Tibial nerve (tissue), 4 donors: ENCODE results near the gene TMEM147. TPM values are rescaled to one million over a fixed set of nuclear protein-coding genes. Genes with fewer than 3 reads are reported as not detected.

Experiments used
- DNase-seq, 2 donors: peaks; one replicate each; pipeline ENCODE4 v3.0.0-alpha.2; 2019; ENCODE audit warnings: low spot score in 2 of 2
- H3K27ac ChIP-seq, 4 donors: fragments of 200-600 bp; sonication (generic) in 3 of 4; one replicate each; pipeline ENCODE4 v1.5.1; 2017 to 2019; ENCODE audit warnings: mild to moderate bottlenecking in 1 of 4
- H3K27me3 ChIP-seq, 2 donors: fragments of 200-600 bp; sonication (generic) in 1 of 2; one replicate each; pipeline versions ENCODE4 v1.5.1 to v1.6.0; 2017 to 2019
- H3K36me3 ChIP-seq, 3 donors: fragments of 200-600 bp; sonication (generic); one replicate each; pipeline ENCODE4 v1.5.1; 2018 to 2019
- H3K4me1 ChIP-seq, 4 donors: fragments of 200-600 bp; sonication (generic) in 3 of 4; one replicate each; pipeline ENCODE4 v1.5.1; 2017 to 2019
- H3K4me3 ChIP-seq, 4 donors: fragments of 200-600 bp; sonication (generic) in 3 of 4; one replicate each; pipeline ENCODE4 v1.5.1; 2017 to 2019; ENCODE audit warnings: mild to moderate bottlenecking in 1 of 4, moderate library complexity in 1 of 4
- H3K9me3 ChIP-seq, 4 donors: fragments of 200-600 bp; sonication (generic) in 3 of 4; one replicate each; pipeline ENCODE4 v1.5.1; 2017 to 2019
- EP300 ChIP-seq, 2 donors: sonication (generic); formaldehyde crosslinking; IDR thresholded peaks; one replicate each; pipeline ENCODE4 v1.6.1; 2017; ENCODE audit warnings: antibody characterized with exemption in 2 of 2, mild to moderate bottlenecking in 1 of 2
- POLR2A ChIP-seq, 2 donors: fragments of 450-650 bp; IDR thresholded peaks; one replicate each; pipeline ENCODE4 v1.6.1; 2017; ENCODE audit warnings: antibody characterized with exemption in 2 of 2, mild to moderate bottlenecking in 2 of 2, moderate library complexity in 2 of 2
- WGBS, 2 donors: methylation state at CpG; one replicate each; pipeline ENCODE4 v1.1.5; 2018; 5-methylcytosine and 5-hydroxymethylcytosine counted together
- total RNA-seq, 4 donors: library from RNA; depleted of rRNA; stranded (reverse); fragments of >200 nt; gene quantifications; one replicate each; pipeline ENCODE4 v1.1.0, GENCODE V29; 2016
- TF ChIP-seq, protein P1 (sequence below), 5 experiments: fragments of 200-600 bp in 3 of 5; fragments of 450-650 bp in 2 of 5; sonication (generic) in 3 of 5; IDR thresholded peaks; one replicate each; pipeline ENCODE4 v1.5.1; 2016 to 2019; ENCODE audit warnings: antibody characterized with exemption in 5 of 5, mild to moderate bottlenecking in 3 of 5, moderate library complexity in 2 of 5

The TMEM147 gene
- total RNA-seq, 4 donors from 2014 or later: 63.8 to 103 (median 68.2) TPM

DNA sequence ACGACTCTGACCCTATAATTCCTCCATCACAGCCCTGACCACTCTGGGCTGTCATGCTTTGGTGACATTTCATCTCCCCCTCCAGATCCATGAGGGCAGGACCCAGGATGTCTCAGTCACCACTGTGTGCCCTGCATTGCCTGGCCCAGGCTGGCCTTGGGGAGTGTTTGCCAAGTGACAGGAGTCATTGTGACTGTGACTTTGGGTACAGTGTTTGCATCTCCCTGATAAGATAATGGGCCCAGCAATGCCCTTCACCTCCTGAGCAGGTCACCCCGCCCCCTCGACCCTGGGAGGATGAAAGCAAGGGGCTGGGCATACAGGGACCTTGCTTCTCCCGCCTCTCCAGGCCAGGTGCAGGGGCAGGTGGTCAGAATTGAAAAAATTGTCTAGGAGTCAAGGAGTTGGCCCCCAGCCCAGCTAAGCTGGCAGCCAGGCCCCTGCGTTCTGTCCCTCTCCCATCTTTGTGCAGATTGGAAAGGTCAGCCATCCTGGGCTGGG lies 23.9 kb downstream of the TMEM147 start:
- Histone ChIP-seq H3K9me3 (no peaks in the 10 kb centered on the region), H3K27ac (no peak overlapping the region), H3K4me3 (no peak overlapping the region), H3K27me3 (peaks cover 0 to 7% of the 10 kb centered on the region in 2 donors), H3K4me1 (no peaks in the 10 kb centered on the region), H3K36me3 (no peaks in the 10 kb centered on the region)
- no peak for TF ChIP-seq POLR2A (IDR thresholded peaks at IDR 0.05)
- TF ChIP-seq, protein P1, sequence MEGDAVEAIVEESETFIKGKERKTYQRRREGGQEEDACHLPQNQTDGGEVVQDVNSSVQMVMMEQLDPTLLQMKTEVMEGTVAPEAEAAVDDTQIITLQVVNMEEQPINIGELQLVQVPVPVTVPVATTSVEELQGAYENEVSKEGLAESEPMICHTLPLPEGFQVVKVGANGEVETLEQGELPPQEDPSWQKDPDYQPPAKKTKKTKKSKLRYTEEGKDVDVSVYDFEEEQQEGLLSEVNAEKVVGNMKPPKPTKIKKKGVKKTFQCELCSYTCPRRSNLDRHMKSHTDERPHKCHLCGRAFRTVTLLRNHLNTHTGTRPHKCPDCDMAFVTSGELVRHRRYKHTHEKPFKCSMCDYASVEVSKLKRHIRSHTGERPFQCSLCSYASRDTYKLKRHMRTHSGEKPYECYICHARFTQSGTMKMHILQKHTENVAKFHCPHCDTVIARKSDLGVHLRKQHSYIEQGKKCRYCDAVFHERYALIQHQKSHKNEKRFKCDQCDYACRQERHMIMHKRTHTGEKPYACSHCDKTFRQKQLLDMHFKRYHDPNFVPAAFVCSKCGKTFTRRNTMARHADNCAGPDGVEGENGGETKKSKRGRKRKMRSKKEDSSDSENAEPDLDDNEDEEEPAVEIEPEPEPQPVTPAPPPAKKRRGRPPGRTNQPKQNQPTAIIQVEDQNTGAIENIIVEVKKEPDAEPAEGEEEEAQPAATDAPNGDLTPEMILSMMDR (IDR thresholded peaks at IDR 0.05): no peak
- no peak for TF ChIP-seq EP300 (IDR thresholded peaks at IDR 0.05)
- 51 to 59% methylated on average over 2 to 5 of the region's 5 CpGs for WGBS, 2 donors
- no peak for DNase-seq

DNA sequence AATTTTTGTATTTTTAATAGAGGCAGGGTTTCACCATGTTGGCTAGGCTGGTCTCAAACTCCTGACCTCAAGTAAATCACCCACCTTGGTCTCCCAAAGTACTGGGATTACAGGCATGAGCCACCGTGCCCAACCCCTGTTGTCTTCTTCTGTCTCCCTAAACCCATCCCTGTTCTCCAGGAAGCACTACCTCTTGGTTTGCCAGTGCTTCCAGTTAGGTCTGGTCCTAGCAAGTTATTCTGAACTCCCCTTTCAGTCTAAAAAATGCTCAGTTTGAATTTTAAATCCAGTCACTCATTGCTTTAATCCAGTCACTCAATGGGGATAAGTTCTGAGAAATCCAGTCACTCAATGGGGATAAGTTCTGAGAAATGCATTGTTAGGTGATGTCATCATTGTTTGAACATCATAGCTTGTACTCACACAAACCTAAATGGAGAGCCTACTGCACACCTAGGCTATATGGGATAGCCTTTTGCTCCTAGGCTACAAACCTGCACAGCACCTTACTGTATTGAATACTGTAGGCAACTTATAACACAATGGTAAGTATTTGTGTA lies 26.1 kb downstream of the TMEM147 start:
- DNase-seq: no peak
- Histone ChIP-seq H3K36me3 (no peaks in the 10 kb centered on the region), H3K27me3 (peaks cover 0 to 7% of the 10 kb centered on the region in 2 donors), H3K4me3 (no peak overlapping the region), H3K4me1 (no peaks in the 10 kb centered on the region), H3K27ac (no peak overlapping the region), H3K9me3 (peaks cover 0 to 12% (median 2%) of the 10 kb centered on the region in 4 donors)
- WGBS, 2 donors: 87 to 93% methylated on average over 1 of the region's 1 CpG
- no peak for TF ChIP-seq POLR2A (IDR thresholded peaks at IDR 0.05)
- TF ChIP-seq, protein P1 (IDR thresholded peaks at IDR 0.05): no peak
- TF ChIP-seq EP300 (IDR thresholded peaks at IDR 0.05): no peak

DNA sequence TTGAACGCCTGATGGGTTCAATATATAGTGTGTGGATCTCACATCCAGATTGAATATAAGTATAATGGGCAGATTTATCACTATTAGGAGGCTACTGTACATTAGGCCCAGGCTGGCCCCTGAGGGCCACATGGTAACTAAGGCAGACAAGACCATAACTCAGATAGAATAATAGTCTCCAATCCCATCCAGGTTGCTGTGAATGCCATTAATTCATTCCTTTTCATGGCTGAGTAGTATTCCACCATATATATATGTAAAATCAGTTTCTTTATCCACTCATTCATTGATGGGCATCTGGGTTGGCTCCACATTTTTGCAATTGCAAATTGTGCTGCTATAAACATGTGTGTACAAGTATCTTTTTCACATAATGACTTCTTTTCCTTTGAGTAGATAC lies 32.5 kb downstream of the TMEM147 start:
- Histone ChIP-seq H3K9me3 (peaks cover 0 to 44% (median 2%) of the 10 kb centered on the region in 4 donors), H3K4me3 (no peak overlapping the region), H3K4me1 (no peaks in the 10 kb centered on the region), H3K36me3 (no peaks in the 10 kb centered on the region), H3K27me3 (no peaks in the 10 kb centered on the region), H3K27ac (no peak overlapping the region)
- TF ChIP-seq POLR2A (IDR thresholded peaks at IDR 0.05): no peak
- no peak for TF ChIP-seq EP300 (IDR thresholded peaks at IDR 0.05)
- TF ChIP-seq, protein P1 (IDR thresholded peaks at IDR 0.05): no peak
- no peak for DNase-seq
- 81 to 83% methylated on average over 1 of the region's 1 CpG for WGBS, 2 donors

DNA sequence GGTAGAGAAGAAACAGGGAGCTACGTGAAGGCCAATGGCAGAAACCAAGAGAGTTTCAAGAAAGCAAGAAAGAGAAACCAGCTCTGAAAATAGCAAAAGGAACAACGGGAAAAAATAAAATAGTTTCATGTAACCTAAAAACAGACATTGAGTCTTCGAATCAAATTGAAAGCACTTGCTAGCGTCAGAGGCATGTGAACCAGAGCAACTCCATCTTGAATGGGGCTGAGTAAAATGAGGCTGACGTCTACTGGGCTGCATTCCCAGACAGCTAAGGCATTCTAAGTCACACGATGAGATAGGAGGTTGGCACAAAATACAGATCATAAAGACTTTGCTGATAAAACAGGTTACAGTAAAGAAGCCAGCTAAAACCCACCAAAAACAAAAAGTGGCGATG lies 33.3 kb downstream of the TMEM147 start:
- no peaks in the 10 kb centered on the region for H3K27me3 ChIP-seq
- WGBS, 2 donors: 67 to 78% methylated on average over 7 of the region's 7 CpGs
- TF ChIP-seq POLR2A (IDR thresholded peaks at IDR 0.05) (no peak), EP300 (IDR thresholded peaks at IDR 0.05) (no peak)
- TF ChIP-seq, protein P1 (IDR thresholded peaks at IDR 0.05): no peak
- DNase-seq: no peak
- no peaks in the 10 kb centered on the region for H3K36me3 ChIP-seq
- H3K9me3 ChIP-seq: peaks cover 0 to 44% (median 2%) of the 10 kb centered on the region in 4 donors
- no peak overlapping the region for H3K4me3 ChIP-seq
- no peak overlapping the region for H3K27ac ChIP-seq
- no peaks in the 10 kb centered on the region for H3K4me1 ChIP-seq

DNA sequence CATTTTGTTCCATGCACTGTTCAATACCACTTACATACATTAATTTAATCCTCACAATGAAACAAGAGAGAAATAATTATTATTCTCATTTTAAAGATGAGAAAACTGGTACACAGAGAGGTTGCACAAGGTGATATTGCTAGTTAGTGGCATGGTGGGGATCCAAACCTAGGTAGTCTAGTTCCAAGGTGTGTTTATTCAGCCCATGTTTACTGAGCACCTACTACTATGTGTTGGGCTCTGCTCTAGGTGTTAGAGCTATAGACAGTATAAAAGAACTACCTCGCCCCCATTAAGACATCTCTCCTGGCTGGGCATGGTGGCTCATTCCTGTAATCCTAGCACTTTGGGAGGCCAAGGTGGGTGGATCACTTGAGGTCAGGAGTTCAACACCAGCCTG lies 37.3 kb downstream of the TMEM147 start:
- H3K4me3 ChIP-seq: no peak overlapping the region
- peaks cover 0 to 20% (median 0%) of the 10 kb centered on the region in 4 donors for H3K9me3 ChIP-seq
- TF ChIP-seq, protein P1 (IDR thresholded peaks at IDR 0.05): no peak
- TF ChIP-seq EP300 (IDR thresholded peaks at IDR 0.05): no peak
- no peak for TF ChIP-seq POLR2A (IDR thresholded peaks at IDR 0.05)
- H3K36me3 ChIP-seq: no peaks in the 10 kb centered on the region
- no peak overlapping the region for H3K27ac ChIP-seq
- H3K4me1 ChIP-seq: no peaks in the 10 kb centered on the region
- H3K27me3 ChIP-seq: no peaks in the 10 kb centered on the region
- DNase-seq: no peak
- 75 to 93% methylated on average over 1 of the region's 1 CpG for WGBS, 2 donors
